K562 (cell line): ENCODE data around the gene ZNF474. TPM values are rescaled to one million over a fixed set of nuclear protein-coding genes. Genes with fewer than 3 reads are reported as not detected.

Source experiments
- ATAC-seq: fragments of 200-7000 bp; cut with Tn5 transposase; 3 replicates; pipeline ENCODE4 v1.9.1; 2020; ENCODE audit warnings: moderate library complexity
- BruUV-seq: library from RNA; stranded (reverse); fragments of 400-500 nt; replicated peaks from 2 replicates; lab custom pipeline; 2021; lab: Mats Ljungman, UMichigan
- CTCF ChIA-PET: fragments of 300-600 bp; formaldehyde crosslinking; extraction: SDS; loops from one replicate; lab custom pipeline; 2021; ENCODE audit warnings: low intra/inter-chr PET ratio; lab: Yijun Ruan, JAX
- POLR2A ChIA-PET: fragments of 300-600, 350-650 bp; sonication (Branson Sonifier 250); formaldehyde crosslinking; extraction: SDS; loops from one replicate; lab custom pipeline; 2021; ENCODE audit warnings: antibody characterized with exemption, inconsistent platforms; lab: Yijun Ruan, JAX
- DNase-seq, 4 experiments: peaks; one replicate each; pipeline versions ENCODE4 v3.0.0 to v3.0.0-alpha.2; 2011 to 2018; ENCODE audit warnings: low spot score in 3 of 4, mixed read lengths in 3 of 4; ENCODE audit errors: extremely low read depth in 1 of 4
- FAIRE-seq: peaks from 2 replicates; lab custom pipeline; 2011; peaks lifted over from hg19 to GRCh38; lab: Jason Lieb, UNC
- H2AFZ ChIP-seq: 2 replicates; pipeline ENCODE4 v1.6.0; 2011; ENCODE audit warnings: low read depth, low read length, control low read depth, inconsistent platforms
- H3K27ac ChIP-seq: fragments of 200-600 bp; 3 replicates; pipeline ENCODE4 v1.8.0; 2011; ENCODE audit warnings: low read depth, mild to moderate bottlenecking, control low read depth, inconsistent platforms, low read length, moderate library complexity, mixed read lengths; ENCODE audit errors: extremely low read depth
- H3K27me3 ChIP-seq, 2 experiments: fragments of 300-600 bp in 1 of 2; 2 replicates in 1 of 2; 3 replicates in 1 of 2; pipeline versions ENCODE4 v1.6.0 to v1.8.0; 2011; ENCODE audit warnings: inconsistent platforms in 2 of 2, low read length in 2 of 2, mild to moderate bottlenecking in 1 of 2, mixed read lengths in 1 of 2, moderate library complexity in 1 of 2; ENCODE audit not compliant: control insufficient read depth in 2 of 2, insufficient read depth in 2 of 2
- H3K36me3 ChIP-seq: fragments of 300-600 bp; 3 replicates; pipeline ENCODE4 v1.8.0; 2011; ENCODE audit warnings: mild to moderate bottlenecking, low read length, inconsistent platforms; ENCODE audit not compliant: control insufficient read depth, insufficient read depth
- H3K4me1 ChIP-seq, 2 experiments: fragments of 200-600 bp in 1 of 2; replicated peaks in 1 of 2; 2 replicates in 1 of 2; 3 replicates in 1 of 2; pipeline versions ENCODE4 v1.5.1 to v1.8.0; 2011; ENCODE audit warnings: inconsistent platforms in 2 of 2, low read length in 2 of 2, mild to moderate bottlenecking in 1 of 2, mixed read lengths in 1 of 2, moderate library complexity in 1 of 2; ENCODE audit not compliant: control insufficient read depth in 2 of 2, insufficient read depth in 2 of 2
- H3K4me2 ChIP-seq: 2 replicates; pipeline ENCODE4 v1.6.1; 2011; ENCODE audit warnings: low read length, control low read depth, inconsistent platforms, mixed read lengths; ENCODE audit not compliant: insufficient read depth
- H3K4me3 ChIP-seq: fragments of 200-600 bp; sonication (generic), shearing (Covaris generic); 2 replicates; pipeline ENCODE4 v1.5.1; 2016; ENCODE audit warnings: control low read depth, inconsistent platforms
- H3K79me2 ChIP-seq: fragments of 200-600 bp; 3 replicates; pipeline ENCODE4 v1.8.0; 2011; ENCODE audit warnings: low read length, inconsistent platforms; ENCODE audit not compliant: control insufficient read depth, insufficient read depth
- H3K9ac ChIP-seq, 2 experiments: 2 replicates each; pipeline versions ENCODE4 v1.6.0 to v1.6.1; 2011; ENCODE audit warnings: low read depth in 2 of 2, low read length in 2 of 2, control low read depth in 1 of 2, inconsistent platforms in 1 of 2, mild to moderate bottlenecking in 1 of 2, mixed read lengths in 1 of 2; ENCODE audit not compliant: insufficient read depth in 1 of 2
- H3K9me1 ChIP-seq: one replicate; pipeline ENCODE4 v1.6.0; 2011; ENCODE audit warnings: inconsistent platforms, mild to moderate bottlenecking, low read length, moderate library complexity; ENCODE audit not compliant: control insufficient read depth, insufficient read depth
- H3K9me3 ChIP-seq: replicated peaks from 2 replicates; pipeline ENCODE4 v1.5.1; 2011; ENCODE audit warnings: low read depth, low read length, inconsistent platforms; ENCODE audit not compliant: control insufficient read depth, insufficient read depth
- H4K20me1 ChIP-seq: replicated peaks from 2 replicates; pipeline ENCODE4 v1.6.1; 2011; ENCODE audit warnings: low read length, inconsistent platforms, mixed read lengths; ENCODE audit not compliant: control insufficient read depth, insufficient read depth
- MED1 ChIP-seq: sonication (generic); formaldehyde crosslinking; IDR thresholded peaks from 2 replicates; pipeline ENCODE4 v1.8.1; 2023; ENCODE audit warnings: missing genetic modification reagents, borderline replicate concordance
- ZBTB12 ChIP-seq: fragments of 250-450 bp; sonication (Bioruptor Pico); IDR thresholded peaks from 2 replicates; pipeline ENCODE4 v1.4.0; 2020
- ZNF740 ChIP-seq, 3 experiments: fragments of 200-800 bp in 1 of 3; sonication (Bioruptor generic) in 1 of 3; sonication (generic) in 1 of 3; formaldehyde crosslinking in 1 of 3; IDR thresholded peaks; 2 replicates each; pipeline versions ENCODE4 v1.6.1 to v1.8.0; 2016 to 2022; ENCODE audit warnings: mild to moderate bottlenecking in 2 of 3, missing compliant biosample characterization in 2 of 3, missing genetic modification characterization in 2 of 3, missing genetic modification reagents in 1 of 3
- WGBS: fragments of 100-300 bp; shearing (Covaris generic); methylation state at CpG from one replicate; pipeline ENCODE4 v1.1.6; 2016; ENCODE audit warnings: low coverage, mixed read lengths; ENCODE audit not compliant: insufficient coverage; ENCODE audit errors: missing lambda C conversion rate; 5-methylcytosine and 5-hydroxymethylcytosine counted together
- in situ Hi-C: fragments of 300-500 bp; cut with MboI; formaldehyde crosslinking; loops from 4 replicates; pipeline ENCODE4 v1.15.0; 2018; ENCODE audit warnings: inconsistent platforms, mixed read lengths
- intact Hi-C: fragments of 100-400 bp; cut with micrococcal nuclease; formaldehyde crosslinking; loops from 2 replicates; pipeline ENCODE4 v1.14.2; 2022
- polyA plus RNA-seq, 8 experiments: library from polyadenylated mRNA; depleted of rRNA in 4 of 8; stranded (reverse) in 5 of 8; unstranded in 3 of 8; fragments of >200 nt; fragmentation: Nextera tagmentation in 2 of 8; fragmentation: Illumina TruSeq in 1 of 8; extraction: Ambion mirVana in 2 of 8; extraction: Trizol in 1 of 8; gene quantifications; 2 replicates each; pipeline versions ENCODE4 v1.2.1 to v1.2.3, GENCODE V29; 2011 to 2014; ENCODE audit warnings: inconsistent platforms in 1 of 8, missing spikeins in 1 of 8
- total RNA-seq, 7 experiments: library from RNA; depleted of rRNA in 6 of 7; stranded (reverse); fragments of >200 nt in 6 of 7; fragmentation: Illumina TruSeq in 2 of 7; extraction: Trizol in 2 of 7; gene quantifications; 2 replicates each; pipeline versions ENCODE4 v1.2.1 to v1.2.3, GENCODE V29; 2011 to 2021; ENCODE audit warnings: low replicate concordance in 1 of 7

The ZNF474 gene
- total and polyA plus RNA-seq, 9 of the 15 experiments (the other 6 are each of a cell fraction or from before 2014, with no cell fraction given): 0.16 to 0.62 (median 0.39) TPM

- Histone ChIP-seq H3K9ac (no peak overlapping the region), H4K20me1 (no peaks in the 10 kb centered on the region), H3K27ac (no peak overlapping the region), H3K4me2 (no peak overlapping the region), H3K27me3 (no peaks in the 10 kb centered on the region), H3K9me1 (no peaks in the 10 kb centered on the region), H3K79me2 (no peaks in the 10 kb centered on the region), H3K9me3 (no peaks in the 10 kb centered on the region), H2AFZ (no peak overlapping the region), H3K36me3 (no peaks in the 10 kb centered on the region), H3K4me3 (no peak overlapping the region), H3K4me1 (peaks cover 4 to 14% of the 10 kb centered on the region in 2 experiments; a peak in 3 of 5 replicates)
- FAIRE-seq (no peak), ATAC-seq (no peak), DNase-seq (no peak)
- ChIA-PET POLR2A (no interaction called here), CTCF (no interaction called here)
- intact Hi-C loops: no loop called here
- no TSS peak for BruUV-seq
- in situ Hi-C loops: no loop called here
- WGBS: 21% methylated on average over 2 of the region's 2 CpGs
- no peak for TF ChIP-seq ZNF740 (CRISPR knock-in tag; IDR thresholded peaks at IDR 0.05)
- no peak for TF ChIP-seq ZNF740 (tag; IDR thresholded peaks at IDR 0.05)
- TF ChIP-seq MED1: no peak
- no peak for TF ChIP-seq ZBTB12 (CRISPR knock-in tag)
Measured at GRCh38 chr5:122153230-122153629, 23.9 kb downstream of the ZNF474 start.
